Colon (tissue), 2 donors: ENCODE data around the gene DPYSL5.

ENCODE experiments used
- FAIRE-seq: peaks from 2 replicates; lab custom pipeline; 2012; peaks lifted over from hg19 to GRCh38; lab: Jason Lieb, UNC
- donor health status: control.
- donor health status: control.

Gene DPYSL5

GRCh38 chr2:26932974-26933373 lies 85.0 kb downstream of the DPYSL5 start:
- FAIRE-seq = no peak

DNA sequence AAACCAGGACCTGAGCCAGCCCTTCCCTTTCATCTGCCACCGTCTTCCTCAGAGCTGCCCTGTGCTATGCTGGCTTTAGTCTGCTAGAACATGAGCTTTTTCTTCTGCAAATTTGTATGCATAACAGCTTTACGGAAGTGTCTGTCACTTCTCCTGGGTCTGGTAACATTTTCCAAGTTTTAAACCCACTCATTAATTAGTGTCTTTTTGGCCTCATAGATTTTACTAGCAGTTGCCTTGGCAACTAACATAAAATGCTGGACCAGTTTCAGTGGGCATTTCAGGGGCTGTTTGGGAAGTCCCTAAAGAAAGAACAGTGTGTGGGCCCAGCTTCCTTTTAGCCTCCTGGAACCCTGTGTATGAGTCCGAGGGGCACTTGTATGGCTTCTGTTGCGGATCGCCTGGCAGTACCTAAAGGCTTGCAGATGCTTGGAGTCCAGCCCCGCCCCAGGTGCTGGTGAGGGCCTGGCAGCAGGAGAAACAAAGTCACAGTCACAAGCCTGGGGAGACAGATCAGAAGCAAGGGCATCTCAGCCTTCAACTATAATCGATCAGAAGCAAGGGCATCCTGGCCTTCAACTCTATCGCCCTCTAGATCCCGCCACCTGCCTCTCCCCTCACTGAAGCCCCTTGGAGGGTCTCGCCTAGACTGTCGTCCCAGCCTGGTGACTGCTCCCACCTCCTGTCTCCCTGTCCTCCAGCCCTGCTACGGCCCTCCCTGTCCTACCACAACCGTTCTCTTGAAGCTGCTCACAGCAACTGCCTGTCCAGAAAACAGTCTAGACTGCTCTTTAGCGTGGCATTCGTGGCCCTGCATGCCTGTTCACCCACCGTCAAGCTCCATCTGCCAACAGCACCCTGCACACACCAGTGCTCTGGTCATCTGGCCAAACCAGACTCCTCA lies 85.8 kb downstream of the DPYSL5 start:
- no peak for FAIRE-seq

DNA sequence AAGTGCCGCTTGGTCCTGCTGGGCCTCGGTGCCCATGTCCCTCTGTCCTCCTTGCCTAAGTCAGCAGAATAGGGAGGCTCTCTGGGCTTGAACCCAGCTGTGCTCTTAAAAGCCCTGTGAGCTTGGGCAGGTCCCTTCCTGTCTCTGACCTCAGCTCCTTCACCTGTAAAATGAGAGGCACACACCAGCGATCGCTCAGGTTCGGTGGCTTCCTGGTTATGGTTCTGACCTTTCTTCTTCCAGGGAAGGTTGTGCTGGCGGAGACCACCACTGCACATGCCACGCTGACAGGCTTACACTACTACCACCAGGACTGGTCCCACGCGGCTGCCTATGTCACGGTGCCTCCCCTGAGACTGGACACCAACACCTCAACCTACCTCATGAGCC lies 86.4 kb downstream of the DPYSL5 start:
- no peak for FAIRE-seq

- no peak for FAIRE-seq
Measured at GRCh38 chr2:26934985-26935384, 87.1 kb downstream of the DPYSL5 start.

- no peak for FAIRE-seq
Measured at GRCh38 chr2:26936855-26937254, 88.9 kb downstream of the DPYSL5 start.

DNA sequence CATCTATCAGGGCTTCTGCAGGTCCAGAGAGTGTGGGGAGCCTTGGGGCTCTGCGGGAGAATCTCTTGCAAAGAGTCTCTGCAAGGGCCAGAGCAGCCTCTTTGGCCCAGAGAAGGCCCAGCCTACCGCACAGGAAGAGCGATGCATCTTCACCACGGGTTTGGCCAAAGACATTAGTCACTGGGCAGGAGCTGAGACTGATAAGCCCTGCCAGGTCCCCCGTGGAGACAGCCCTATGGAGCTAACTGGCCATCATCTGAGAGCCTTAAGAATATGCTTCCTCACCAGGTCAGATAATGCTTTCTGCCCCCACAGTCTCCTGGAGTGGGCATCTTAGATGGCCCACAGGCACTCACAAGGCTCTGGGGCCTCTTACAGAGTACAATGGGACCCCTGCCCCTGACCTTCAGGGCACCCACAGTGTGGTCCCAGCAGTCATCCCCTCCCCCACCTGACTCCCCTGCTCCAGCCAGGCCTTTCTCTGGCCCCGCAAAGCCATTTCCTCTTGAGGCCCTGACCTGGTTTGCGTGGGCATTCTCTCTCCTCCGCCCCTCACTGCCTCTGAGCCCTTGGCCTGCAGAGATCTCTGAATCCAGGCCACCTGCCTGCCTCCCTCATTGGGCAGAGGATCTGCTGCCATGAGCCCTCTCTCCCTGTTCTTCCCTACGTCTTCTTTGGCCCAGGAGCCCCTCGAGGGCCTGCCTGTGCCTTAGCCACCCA lies 90.6 kb downstream of the DPYSL5 start:
- FAIRE-seq = no peak

DNA sequence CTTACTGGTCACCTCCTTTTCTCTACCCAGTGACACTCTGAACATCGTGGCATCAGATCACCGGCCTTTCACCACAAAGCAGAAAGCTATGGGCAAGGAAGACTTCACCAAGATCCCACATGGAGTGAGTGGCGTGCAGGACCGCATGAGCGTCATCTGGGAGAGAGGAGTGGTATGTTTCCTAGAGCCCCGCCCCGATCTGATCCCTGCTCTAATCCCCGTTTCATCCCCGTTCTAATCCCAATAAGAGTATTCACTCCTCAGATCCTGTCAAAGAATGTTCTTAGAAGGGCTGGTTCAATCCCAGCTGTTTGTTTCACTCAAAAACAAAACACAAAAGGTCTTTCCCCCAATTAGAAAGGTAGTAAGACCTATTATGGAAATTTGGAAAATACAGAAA lies 92.1 kb downstream of the DPYSL5 start:
- no peak for FAIRE-seq

DNA sequence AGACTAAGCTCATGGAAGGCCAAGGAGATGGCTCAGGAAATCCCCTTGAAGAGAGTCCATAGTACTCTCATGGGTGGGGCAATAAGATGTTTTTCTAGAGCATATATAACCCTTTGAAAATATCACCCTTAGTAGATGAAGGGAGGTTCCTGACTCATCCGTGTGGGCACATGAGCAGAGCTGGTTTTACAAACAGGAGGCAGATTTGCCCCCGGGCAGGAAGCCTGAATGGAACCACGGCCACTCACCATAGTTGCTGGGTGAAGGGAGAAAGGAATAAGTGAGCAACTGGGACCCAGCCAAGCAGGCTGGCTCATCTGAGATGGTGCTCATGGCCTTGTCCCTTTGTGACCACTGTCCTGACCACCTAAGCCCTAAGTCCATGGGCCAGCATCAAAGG lies 93.6 kb downstream of the DPYSL5 start:
- FAIRE-seq = no peak

DNA sequence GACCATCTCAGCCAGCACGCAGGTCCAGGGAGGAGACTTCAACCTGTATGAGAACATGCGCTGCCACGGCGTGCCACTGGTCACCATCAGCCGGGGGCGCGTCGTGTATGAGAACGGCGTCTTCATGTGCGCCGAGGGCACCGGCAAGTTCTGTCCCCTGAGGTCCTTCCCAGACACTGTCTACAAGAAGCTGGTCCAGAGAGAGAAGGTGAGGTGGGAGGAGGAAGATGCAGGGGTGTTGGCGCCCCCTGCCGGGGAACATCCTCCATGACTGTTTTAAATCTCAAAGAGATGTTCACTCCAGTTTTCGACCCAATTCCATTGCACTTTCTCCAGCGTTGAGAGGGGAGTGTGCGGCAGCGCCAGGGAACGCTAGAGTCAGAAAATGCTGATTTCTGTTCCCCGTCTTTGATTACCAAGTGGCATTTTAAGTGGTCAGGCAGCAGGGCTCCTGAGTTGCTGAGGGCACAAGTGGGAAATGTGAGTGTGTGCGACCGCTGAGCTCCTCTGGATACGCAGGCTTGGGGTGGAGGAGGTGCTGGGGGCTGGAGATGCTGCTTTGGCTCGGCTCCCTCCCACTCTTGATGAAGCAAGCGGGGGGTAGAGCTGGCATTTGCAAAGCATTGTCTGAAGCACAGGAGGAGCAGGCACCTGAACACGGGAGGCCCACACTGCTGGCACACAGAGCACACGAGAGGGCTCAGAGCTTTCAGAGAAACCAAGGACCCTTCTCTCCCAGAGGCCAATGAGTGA lies 94.8 kb downstream of the DPYSL5 start:
- FAIRE-seq = no peak

DNA sequence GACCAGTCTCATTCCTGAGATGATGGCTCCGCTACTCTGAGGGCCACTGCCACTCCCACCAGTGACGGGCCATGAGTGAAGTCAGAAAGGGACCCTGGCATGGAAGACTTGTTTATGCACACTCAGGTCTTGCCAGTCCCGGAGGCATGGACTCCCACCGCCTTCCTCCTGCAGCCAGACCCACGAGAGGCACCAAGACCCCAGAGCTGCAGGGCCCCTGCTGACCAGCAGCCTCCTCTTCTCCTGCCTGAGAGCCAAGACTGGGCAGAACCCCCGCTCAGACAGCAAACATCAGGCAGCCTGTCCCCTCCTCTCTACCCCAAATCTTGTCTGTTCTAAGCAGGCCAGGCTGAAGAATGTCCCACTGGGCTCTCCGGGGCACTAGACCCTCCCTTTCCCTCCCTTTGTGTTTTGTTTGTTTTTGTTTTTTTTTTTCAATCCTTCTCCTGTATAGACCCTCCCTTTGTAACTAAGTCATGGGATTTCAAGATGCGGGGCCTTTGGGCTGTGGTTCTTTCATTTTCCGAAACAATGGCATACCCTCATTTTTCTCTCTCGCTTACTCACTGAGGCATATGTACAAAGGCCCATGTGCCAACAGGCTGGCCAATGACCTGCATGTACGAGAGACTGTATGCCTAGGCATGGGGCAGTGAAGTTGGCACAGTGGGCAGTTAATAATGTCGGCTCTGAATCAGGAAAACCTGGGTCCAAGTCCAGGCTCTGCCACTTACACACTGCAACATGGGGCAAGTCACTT lies 98.2 kb downstream of the DPYSL5 start:
- no peak for FAIRE-seq

- FAIRE-seq = no peak
Measured at GRCh38 chr2:26946841-26947784, 99.2 kb downstream of the DPYSL5 start.

- FAIRE-seq = no peak
Measured at GRCh38 chr2:26948800-26949199, 100.9 kb downstream of the DPYSL5 start.

GRCh38 chr2:26950246-26950645 lies 102.3 kb downstream of the DPYSL5 start:
- FAIRE-seq = no peak

- FAIRE-seq = no peak
Measured at GRCh38 chr2:26951236-26951635, 103.3 kb downstream of the DPYSL5 start.

DNA sequence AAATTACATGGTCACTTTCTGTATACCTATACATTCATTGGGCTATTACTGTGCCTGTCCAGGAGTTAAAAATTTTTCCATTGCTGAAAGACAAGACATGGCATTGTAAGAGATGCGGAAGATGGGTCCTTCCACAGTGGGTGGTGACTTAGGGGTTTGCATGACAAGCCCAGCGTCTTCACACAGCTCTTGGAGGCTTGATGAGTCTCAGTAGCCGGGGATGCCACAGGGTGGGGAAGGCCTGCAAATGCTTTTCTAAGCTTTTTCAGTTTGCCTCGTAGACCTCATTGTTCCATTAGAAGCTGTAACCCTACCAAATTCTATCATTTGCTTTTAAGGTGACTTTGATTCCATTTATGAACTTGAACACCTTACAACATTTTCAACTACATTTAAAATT lies 104.4 kb downstream of the DPYSL5 start:
- no peak for FAIRE-seq

DNA sequence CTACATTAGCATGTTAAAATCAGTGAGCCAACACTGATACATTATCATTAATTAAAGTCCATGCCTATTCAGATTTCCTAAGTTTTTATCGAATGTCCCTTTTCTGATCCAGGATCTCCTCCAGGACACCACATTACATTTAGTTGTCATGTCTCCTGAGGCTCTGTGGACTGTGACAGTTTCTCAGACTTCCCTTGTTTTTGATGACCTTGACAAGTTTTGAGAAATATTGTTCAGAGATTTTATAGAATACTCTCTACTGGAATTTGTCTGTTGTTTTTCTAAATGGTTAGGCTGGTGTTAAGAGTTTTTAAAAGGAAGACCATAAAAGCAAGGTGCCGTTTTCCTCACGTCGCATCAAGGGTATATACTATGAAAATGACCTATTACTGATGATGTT lies 106.2 kb downstream of the DPYSL5 start:
- no peak for FAIRE-seq

GRCh38 chr2:26957041-26957440 lies 109.1 kb downstream of the DPYSL5 start:
- FAIRE-seq = no peak

DNA sequence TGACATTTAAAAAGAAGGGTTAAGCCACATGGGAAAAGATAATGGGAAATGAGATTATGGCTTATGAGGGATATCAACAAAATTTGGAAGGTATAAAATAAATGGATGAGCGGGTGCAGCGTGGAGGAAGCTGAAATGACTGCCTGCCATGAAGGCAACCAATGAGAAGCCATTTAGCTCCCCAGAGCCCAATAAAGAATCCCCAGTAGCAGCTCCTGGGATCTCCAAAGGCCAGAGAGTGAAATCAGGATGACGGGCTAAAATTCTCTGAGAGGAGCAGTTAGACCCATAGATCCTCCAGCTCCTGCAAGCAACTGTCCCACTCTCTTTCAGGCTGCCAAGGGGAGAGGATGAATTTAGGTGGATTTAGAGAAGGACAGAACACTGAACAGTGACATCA lies 109.6 kb downstream of the DPYSL5 start:
- FAIRE-seq = no peak

GRCh38 chr2:26959331-26959730 lies 111.4 kb downstream of the DPYSL5 start:
- no peak for FAIRE-seq

DNA sequence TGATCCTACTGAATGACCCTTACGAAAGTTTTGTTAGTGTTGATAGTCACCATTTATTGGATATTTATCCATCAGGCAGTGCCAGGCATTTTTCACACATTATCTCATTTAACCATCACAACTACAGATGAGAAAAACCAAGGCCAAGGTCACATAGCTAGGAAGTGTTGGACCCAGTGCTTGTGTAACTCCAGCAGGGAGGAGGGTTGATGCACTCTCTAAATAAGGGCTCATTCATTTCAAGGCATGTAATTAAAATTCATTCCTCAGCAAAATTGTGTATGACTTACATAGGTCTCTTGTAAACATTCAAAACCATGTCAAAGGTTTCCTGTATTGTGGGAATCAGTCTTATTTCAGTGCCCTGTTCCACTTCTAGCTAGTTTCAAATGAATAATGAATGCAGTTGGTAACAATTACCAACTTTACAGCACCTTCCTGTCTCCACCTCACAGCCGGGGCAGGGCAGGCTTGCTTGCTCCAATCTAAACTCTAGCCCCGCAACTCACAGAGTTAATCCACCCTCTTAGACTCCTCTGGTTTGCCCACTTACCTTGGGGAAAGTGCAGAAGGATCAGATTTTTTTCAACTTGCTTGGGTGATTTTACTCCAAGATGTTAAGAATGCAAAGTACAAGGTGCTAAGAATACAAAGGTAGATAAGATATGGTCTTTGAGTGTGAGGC lies 116.7 kb downstream of the DPYSL5 start:
- FAIRE-seq = no peak
